Measurements from ENCODE around the gene GRID2.
"Not testable (repeated sequence)": the region's sequence is repeated elsewhere in the genome, so short reads cannot be mapped to it uniquely, and the experiment has no call there.

The GRID2 gene

DNA sequence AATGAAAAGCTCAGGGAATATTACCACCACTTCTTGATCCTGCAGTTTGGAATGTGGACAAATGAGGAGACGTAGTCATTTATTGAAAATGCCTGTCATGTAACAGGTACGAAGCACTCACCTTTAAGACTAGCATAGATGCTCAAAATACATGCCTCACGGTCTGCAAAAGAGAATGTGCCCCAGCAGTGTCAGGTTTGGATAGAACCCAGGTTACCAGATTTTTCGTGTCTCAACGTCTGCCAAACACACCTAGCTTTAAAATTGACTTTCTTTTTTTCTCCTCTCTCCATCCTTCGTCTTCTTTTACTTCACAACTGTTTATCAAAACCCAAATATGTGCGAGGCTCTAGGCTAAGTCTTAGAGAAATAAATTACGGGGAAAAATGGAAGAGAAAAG, 918.0 kb downstream of the GRID2 start:
- no peak for DNase-seq

DNA sequence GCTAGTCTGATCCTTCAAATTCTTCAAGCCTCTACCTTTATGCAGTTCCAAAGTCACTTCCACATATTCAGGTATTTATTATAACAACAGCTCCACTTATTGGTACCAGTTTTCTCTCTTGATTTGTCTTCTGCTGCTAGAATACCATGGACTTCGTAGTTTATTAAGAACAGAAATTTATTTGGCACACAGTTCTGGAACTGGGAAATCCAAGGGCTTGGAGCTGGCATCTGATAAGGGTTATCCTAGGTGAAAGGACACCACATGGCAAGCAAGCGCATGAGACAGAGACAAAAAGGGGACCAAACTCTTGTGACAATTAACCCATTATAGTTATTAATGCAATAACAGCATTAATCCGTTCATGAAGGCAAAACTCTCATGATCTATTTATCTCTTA, 924.3 kb downstream of the GRID2 start:
- DNase-seq: no peak

DNA sequence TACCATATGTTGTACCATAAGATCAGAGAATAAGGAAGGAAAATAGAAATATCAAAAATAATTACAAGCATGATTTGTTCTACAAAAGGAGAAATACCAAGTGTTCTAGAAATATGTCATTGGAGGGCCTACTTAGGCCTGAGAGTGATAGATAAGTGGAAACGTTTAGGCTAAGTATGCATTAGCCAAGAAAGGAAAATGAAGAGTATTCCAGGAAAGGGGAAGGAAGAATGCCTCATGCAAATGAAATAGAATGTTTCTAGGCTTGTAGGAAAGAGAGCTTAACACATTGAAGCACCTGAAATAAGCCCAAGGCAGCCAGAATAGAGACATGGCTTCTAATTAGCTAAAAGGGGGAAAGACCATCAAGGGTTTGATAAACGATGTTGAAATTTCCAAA, 929.1 kb downstream of the GRID2 start:
- no peak for DNase-seq

DNA sequence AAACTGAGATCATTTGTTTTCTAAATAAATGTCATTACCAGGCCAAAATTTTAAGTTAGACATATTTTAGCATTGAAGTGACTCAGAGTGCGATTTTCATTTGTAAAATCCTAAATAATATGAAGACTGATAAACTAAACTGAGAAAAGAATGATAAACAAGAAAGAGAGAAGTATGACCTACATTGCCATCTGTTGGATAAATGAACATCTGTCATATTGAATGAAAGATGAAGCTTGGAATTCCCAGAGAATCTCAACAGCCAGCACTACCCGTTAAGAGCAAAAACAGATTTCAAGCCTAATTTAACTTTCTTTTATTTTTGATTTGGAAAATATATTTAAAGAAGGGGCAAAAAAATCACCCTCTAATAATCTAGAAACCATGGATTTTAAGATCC, 933.8 kb downstream of the GRID2 start:
- no peak for DNase-seq

DNA sequence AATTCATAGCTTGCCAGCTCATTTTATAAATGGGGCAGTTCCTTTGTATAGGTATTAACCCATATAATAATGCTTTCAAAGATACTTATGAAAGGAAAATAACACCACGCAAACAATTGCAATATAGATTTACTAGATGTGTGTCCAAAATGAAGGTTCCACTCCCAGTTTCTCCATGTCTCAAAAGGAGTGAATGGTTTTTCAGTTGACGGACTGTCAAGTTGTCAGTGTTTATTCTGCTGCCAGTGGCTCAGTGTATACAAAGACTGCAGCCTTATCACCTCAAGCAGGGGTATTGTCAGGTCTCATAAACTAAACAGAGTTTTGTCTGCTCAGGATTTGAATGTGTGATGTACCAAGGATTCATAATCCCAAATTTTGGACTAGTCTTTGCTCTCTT, 939.5 kb downstream of the GRID2 start:
- DNase-seq: no peak

DNA sequence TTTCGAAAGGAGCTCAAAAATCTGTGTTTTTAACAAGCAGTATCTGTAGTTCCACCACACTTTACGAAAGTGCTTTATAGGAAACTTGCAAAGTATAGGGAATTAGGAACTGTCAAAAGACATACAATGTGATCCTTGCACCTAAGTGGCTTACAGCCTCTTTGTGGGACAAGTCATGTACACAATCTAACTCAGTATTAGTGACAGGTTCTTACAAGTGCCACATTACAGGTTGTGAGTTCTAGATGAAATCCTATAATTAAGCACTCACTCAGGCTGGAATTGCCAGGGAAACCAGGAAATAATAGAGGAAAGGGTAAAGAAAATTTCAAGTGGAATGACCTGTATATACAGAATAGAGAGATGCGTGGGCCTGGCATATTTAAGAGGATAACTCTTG, 957.4 kb downstream of the GRID2 start:
- DNase-seq: no peak

DNA sequence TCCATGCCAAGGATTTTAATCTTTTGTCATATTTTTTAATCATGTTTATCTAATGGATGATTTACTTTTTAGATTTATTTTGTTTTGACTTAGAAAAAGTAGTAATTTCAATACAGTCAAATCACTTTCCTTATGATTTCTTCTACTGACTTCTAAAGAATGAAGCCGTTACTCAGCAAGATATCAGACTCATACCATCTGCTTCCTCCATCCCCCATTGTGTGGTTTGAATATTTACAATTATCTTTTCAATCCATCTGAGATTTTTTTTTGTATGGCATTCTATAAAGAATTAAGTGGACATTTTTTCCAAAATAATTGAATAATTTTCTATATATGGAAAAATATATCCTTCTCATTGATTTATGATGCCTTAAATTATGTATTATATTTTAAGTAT, 959.4 kb downstream of the GRID2 start:
- DNase-seq: no peak

DNA sequence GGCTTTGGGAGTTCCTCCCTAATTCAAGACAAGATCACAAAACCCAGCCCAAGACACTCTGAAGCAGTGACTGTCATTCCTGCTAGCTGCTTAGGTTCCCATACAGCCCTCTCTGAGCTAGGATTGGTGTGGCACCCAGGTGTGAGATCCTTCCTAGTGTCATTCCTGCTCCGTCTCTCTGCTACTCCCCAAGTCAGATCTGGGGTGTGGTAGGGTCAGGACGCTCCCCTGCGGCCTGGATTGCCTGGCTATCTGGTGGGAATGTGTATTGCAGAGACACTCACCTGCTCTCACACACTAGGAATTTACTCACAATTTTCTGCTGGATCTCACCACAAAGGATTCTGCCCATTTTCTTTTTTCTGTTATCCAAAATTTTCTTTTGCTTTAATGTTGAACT, 964.0 kb downstream of the GRID2 start:
- no peak for DNase-seq

DNA sequence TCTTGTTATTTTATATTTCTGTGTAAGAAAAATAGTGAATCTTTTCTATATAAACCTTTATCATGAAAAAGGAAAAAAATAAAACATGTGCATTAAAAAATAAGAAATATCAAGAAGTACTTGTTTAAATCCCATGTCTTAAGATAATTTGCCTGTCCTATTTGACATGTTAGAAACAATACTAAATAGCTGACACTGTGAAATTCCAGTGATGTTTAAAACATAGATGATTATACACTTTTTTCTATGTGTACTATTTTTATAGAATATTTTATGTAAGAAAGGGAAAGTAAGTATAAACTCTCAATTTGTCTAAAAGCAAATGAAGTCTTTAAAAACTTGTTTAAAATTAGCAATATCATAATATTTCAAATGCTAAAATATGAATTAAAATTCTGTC, 981.6 kb downstream of the GRID2 start:
- DNase-seq: no peak

DNA sequence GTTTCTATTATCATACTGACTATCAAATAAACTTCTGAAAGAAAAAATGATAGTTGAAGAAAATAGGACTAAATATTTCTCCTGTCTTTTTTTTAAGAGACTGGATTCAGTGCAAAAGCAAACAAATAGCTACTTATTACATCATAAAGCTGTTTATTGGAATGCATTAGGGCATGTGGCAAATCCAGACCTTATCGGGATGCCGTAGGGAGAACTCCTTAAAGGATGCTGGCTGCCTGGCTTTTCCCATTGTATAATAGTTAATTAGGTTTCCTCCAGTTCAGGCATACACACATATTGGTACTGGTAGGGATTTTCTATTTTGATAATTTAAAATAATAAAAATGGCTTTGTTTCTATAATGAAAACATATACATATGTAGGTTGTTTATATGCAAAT, 985.5 kb downstream of the GRID2 start:
- DNase-seq: no peak

DNA sequence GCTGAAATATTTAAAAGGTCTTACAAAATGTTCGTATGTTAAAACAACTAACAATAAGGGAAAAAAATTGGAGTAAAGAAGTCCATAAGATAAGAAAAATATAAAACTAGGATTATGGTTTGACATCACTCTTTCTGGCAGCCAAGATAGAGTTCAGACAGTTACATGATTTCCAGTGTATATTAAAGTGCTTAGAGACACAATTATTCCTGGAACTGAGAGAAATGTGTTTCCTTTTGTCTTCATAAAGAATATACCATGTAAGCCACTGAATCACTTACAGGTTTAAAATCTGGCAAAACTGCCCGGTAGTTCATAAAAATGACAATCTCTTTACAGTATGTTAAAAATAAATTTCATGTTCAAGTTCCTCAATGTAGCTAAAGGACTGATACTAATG, 986.1 kb downstream of the GRID2 start:
- DNase-seq: no peak

DNA sequence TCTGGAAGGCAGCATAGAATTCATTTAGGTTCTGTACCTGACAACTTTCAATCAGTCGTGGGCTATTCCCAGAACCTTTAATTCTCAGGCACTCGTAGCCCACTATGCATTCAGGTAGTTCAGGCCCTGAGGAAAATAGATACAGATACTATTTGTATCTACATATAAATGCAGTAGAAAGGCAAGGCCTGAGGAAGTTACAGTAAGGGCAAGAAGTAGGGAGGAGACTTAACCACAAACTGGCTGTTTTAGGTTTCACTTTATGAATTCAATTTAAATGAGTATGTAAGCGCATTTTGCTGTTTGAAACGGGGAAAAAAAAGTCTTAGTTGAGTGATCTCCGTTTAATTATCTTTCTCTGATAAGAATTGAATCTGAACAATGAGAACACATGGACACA, 995.4 kb downstream of the GRID2 start:
- no peak for DNase-seq

DNA sequence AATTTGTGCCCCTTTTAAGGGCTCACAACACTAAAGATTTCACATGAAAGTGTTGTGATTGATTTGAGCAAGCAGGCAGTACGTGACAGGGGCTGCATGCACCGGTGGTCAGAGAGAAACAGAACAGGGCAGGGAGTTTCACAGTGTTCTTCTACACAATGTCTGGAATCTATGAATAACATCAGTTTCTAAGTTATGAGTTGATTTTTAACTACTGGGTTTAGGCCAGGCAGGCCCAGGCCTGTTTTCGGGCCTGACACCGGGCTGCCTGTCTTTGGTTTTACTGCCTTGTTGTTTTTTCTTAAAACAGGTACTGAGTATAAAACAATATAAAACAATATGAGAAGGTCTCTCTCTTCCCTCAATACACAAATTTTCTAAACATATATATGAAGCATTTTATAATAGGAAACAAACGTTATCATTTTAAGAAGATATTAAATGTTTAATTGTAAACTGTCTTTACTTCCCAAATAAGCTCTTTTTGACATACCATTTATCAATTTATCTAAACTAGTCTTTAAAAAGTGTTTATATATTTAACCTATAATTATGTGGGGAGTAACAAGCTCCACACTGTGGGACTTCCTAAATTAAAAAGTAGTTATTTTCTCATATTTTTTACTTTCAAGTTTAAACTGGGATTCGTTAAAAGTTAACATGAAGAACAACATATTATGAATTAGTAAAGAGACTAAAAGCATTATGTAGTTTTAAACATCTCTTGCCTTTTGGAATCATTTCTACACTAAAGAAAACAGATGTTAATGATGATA, 997.2 kb downstream of the GRID2 start:
- DNase-seq: not testable (repeated sequence)

DNA sequence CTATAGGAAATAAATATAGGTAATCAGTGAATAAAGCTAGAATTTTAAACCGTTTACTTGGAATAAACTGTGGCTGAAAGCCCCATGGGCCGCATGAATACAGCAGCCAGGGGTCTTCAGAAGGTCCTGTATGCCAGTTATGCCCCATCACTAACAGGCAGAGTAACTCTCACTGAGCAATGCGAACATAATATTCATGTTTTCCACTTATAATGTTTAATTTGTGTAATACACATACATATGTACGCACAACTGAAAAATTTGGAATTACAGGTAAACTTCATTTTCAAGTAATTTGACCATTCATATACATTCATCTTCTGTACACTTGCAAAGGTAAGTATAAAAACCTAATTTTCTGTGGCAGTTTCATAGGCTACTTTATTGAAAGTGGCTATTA, 998.5 kb downstream of the GRID2 start:
- DNase-seq: no peak

DNA sequence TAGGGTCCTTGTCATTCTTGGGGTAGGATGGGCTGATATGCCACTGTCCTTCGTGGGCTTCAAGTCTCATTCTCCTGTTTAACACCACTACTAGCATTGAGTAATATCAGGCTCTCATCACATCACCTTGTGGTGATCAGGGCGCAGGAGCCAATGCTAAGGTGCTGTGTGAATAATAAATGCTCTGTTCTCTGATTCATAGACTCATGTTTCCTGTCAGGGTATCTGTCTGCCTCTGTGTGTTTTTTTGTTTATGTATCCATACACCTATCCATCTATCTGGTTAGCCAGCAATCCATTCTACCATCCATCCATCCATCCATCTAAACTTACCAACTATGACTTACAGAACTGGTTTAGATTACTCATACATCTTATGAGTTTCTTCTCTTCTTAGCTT, 999.7 kb downstream of the GRID2 start:
- no peak for DNase-seq

DNA sequence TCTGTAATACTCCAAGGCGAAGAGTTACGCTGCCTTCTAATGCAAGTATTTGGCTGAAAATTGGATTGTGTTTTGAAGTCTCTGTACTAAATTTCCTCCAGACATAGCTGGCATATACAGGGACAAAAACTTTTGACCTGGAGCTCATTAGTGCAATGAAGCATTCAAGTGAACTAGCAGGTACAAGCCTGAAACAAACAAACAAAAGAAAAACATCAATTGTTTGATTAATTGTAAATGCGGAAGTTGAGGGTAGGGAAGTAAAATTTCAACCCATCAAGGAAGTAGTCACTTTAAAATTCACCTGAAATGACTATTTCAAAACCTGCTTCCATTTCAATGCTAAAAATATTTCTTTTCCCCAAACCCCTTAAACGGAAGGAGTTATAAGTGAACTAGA, 1008.5 kb downstream of the GRID2 start:
- no peak for DNase-seq

DNA sequence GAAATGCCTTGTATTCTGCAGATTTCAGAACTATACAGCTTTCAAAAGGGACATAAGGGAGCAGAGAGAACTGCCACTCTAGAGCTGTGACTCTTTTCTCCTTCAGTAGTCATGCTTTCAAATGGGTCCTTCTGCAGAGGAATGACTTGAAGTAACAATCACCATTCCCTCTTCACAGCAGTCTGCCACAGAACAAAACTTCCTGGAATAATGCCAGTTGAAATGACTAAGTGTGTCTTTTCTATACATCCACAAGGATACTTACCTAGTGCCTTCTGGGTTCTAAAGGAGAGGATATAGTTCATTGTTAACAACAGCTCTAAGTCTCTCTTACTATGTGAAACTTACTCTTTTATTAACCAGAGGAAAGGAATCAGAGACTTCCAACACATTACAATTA, 1009.4 kb downstream of the GRID2 start:
- DNase-seq: no peak

DNA sequence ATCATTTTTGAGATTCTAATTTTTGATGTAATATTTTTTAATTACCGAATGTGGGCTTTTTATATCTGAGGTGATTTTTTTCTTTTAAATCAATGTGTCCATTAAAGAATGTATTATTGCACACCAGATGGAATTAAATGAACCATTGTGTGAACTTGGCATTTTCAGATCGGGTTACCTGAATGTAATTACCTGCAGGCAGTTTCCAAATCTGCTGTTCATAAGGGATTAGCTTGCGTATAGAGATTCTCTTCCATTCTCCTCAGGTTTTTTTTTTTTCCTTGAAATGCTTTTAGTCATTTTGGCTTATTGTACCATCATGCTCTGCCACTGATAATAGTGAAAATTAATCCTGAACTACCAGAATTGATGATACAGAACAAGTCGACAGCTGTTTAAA, 1013.3 kb downstream of the GRID2 start:
- no peak for DNase-seq

DNA sequence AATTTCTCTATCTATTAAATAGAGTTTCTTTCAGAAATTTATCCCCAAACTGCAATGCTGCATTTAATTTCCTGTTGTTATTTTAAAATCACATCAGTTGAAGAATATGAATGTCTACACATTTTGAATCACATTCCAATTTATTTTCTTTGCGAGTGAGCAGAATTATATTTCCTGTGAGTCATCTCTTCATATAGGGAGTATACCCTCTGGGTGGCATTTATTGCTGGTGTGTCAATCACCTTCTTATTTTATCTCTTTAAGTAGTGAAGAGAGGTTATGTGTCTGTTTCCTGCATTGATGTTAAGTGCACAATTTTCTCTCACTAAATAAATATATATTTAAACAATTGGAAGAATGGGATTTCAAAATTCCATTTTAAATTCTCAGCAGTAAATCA, 1013.8 kb downstream of the GRID2 start:
- DNase-seq: no peak

DNA sequence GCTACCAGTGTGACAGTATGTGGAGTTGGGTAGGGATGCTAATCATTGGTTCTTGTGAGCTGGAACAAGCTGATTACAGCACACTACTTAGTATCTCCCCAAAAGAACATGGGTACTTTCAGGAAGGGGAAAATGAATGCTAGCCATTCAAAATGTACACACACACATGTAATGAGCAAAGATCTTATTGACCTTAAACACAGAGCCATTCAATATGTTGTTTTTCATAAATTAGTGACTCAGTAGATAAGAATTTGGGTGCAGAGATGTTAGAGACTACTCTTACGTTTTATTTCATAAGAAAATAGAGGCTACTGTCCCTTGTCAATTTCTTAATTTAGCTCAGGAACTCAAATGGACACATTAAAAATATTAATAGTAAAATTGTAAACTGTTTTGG, 1015.3 kb downstream of the GRID2 start:
- no peak for DNase-seq

DNA sequence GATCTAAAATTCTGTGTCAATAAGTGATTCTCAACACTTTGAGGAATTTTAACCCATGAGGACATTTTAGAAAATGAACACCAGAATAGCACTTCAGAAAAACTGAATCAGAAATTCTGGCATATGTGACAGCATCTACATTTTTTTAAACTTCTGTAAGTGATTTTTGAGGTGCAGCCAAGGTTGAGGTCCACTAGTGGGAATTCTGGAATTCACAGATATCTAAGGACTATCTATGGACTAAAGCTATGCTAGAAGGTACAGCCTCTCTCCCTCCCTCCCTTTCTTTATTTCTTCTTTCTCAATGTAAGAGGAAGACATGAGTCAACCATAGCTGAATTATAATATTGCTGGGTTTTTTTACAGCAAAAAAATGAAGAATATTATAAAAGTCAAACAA, 1016.6 kb downstream of the GRID2 start:
- DNase-seq: no peak

DNA sequence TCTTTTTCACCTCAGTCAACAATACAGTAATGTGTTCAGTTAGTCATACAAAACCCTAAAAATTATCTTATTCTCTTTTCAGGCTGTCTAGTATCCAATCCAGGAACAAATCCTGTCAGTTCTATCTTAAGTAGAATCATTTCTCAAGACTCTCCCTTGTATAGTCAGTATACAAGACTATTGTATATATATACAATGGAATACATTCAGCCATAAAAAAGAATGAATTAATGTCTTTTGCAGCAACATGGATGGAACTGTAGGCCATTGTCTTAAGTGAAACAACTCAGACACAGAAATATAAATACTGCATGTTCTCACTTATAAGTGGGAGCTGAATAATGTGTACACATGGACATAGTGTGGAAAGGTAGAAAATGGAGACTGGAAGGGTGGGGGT, 1023.6 kb downstream of the GRID2 start:
- no peak for DNase-seq

DNA sequence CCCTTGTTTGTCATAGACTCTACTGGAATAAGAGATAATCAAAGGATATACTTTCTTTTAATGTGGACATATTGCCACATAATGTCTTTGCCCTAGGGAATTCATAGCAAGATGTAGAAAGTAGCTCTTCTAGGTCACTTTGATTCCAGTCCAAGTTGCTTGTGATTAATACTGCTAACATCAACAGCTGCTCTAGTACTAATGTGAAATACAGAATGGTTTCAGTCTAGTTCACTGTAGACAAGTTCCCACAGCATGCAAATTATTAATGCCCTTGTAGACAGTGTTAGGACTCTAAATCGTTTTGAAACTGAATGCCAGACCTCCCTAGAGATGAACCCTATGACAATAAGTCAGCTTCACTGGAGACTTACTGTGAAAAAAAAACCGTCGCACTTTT, 1030.2 kb downstream of the GRID2 start:
- DNase-seq: no peak

DNA sequence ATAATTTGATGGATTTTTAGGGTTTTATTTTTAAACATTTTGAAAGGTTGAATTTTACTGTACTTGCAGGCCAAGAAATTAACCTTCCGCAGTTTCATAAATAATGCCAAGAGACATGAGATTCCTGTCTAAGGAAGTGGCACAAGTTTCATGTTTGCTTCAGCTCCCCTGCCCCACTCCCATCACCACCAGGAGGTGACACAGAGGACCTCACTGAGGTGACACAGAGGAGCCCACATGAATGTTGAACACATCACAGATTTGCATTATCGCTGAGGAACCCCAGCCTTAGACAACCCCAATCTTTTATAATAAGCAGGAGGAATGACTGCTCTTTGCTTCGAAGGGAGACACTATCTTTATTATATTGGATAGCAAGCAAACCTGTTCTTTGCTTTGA, 1033.4 kb downstream of the GRID2 start:
- no peak for DNase-seq

DNA sequence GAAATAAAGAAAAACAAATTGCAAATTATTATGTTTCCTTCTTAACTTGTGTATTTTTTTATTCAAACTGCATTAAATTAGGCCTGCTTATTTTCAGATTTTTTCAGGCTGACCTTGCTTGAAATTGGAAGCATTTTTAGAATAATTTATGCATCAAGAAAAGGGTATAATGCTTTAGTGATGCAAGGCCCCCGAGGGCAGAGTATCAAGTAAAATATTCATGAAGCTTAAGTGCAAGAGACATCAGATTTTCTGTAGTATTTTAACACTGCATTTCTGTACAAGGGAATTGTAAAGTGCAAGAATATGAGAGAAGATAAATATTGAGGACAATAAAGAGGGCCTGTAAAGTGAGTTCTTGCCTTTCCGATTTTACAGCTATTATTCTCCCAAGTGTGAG, 1039.0 kb downstream of the GRID2 start:
- DNase-seq: no peak

DNA sequence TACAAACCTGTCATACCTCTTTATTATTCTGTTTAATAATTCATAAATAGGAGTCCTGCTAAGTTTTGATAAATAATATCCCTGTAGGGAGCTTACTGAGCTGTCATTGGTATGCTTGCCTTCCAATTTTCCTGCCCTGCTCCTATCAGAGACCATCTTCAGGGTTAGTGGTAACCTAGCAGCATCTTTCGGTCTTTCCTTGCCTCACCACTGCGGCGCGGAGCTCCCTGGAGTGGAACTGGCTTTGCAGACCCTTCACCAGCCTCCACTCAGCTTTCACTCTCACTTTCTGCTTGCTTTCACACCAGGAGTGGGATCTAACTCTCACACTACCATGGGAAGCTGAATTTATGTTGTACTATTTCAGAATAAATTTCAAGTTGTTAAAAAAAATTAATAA, 1043.1 kb downstream of the GRID2 start:
- DNase-seq: no peak

Data from NCI-H510A treated with DMSO at 0.1 percent for 48 hours (cell line).